GM12891 (cell line): ENCODE results near the gene TSPOAP1.

ENCODE experiments used
- POLR2A ChIP-seq: IDR thresholded peaks from 2 replicates; pipeline ENCODE4 v1.6.1; 2011; ENCODE audit warnings: low read depth, low read length, control low read depth
- TAF1 ChIP-seq: IDR thresholded peaks from 2 replicates; pipeline ENCODE4 v1.6.1; 2011; ENCODE audit warnings: low read depth, low read length, control low read depth

DNA sequence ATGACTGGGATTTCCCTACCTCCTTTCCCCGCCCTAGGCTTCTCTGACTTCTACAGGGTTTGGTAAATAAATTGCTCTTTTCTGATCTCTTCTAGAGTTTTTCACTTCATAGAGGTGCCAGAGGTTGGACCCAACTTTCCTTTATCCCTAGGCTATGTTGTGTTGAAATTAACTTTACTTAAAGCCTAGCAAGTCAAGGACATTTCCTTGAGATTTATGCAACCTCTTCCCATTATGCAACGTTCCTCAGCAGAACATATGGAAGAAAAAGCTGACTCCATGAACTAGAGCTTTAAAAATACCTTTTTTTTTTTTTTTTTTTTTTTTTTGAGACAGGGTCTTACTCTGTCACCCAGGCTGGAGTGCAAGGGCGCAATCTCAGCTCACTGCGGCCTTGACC lies 63.3 kb downstream of the TSPOAP1 start:
- TF ChIP-seq TAF1 = no peak
- TF ChIP-seq POLR2A = no peak
